T-cell (primary cell): ENCODE results near the gene ARHGAP20. TPM values are rescaled to one million over a fixed set of nuclear protein-coding genes. Genes with fewer than 3 reads are reported as not detected.

Experiments
- ATAC-seq, 4 experiments: fragments of 200-7000 bp in 3 of 4; fragments of 150-1000 bp in 1 of 4; cut with Tn5 transposase; replicated peaks in 1 of 4; 1 replicate in 3 of 4; 2 replicates in 1 of 4; pipeline ENCODE4 v1.10.0; 2021; ENCODE audit warnings: moderate library complexity in 3 of 4, mild to moderate bottlenecking in 2 of 4, moderate number of reproducible peaks in 1 of 4
- CTCF ChIA-PET, 2 donors: fragments of 300-600 bp; sonication (Branson Sonifier 250); formaldehyde crosslinking; loops; one replicate each; lab custom pipeline; 2022; ENCODE audit warnings: antibody characterized with exemption in 2 of 2; lab: Charles Lee
- POLR2A ChIA-PET, 2 donors: fragments of 300-600 bp; sonication (Branson Sonifier 250); formaldehyde crosslinking; loops; one replicate each; lab custom pipeline; 2022; ENCODE audit warnings: antibody characterized with exemption in 2 of 2; lab: Charles Lee
- DNase-seq, 35 experiments: peaks; one replicate each; pipeline versions ENCODE4 v3.0.0 to v3.0.0-alpha.2; 2013 to 2023
- H3K27ac ChIP-seq: one replicate; pipeline ENCODE4 v1.5.1; 2013; ENCODE audit warnings: low read length
- H3K27me3 ChIP-seq, 2 experiments: replicated peaks in 1 of 2; 1 replicate in 1 of 2; 2 replicates in 1 of 2; pipeline versions ENCODE4 v1.6.1 to v1.7.0; 2013; ENCODE audit warnings: low read length in 1 of 2, mixed read lengths in 1 of 2; ENCODE audit not compliant: control insufficient read depth in 2 of 2, insufficient read depth in 2 of 2; ENCODE audit errors: extremely low read depth in 1 of 2
- H3K36me3 ChIP-seq, 2 donors: 1 replicate in 1 of 2; 2 replicates in 1 of 2; pipeline versions ENCODE4 v1.6.1 to v1.7.0; 2013; ENCODE audit warnings: low read length in 1 of 2; ENCODE audit not compliant: control insufficient read depth in 2 of 2, insufficient read depth in 1 of 2; ENCODE audit errors: extremely low read depth in 1 of 2
- H3K4me1 ChIP-seq, 2 experiments: 1 replicate in 1 of 2; 2 replicates in 1 of 2; pipeline versions ENCODE4 v1.6.1 to v1.7.0; 2013; ENCODE audit warnings: low read length in 2 of 2, mixed read lengths in 1 of 2; ENCODE audit not compliant: insufficient read depth in 2 of 2, control insufficient read depth in 1 of 2; ENCODE audit errors: extremely low read depth in 1 of 2
- H3K4me3 ChIP-seq, 2 donors: 1 replicate in 1 of 2; 2 replicates in 1 of 2; pipeline versions ENCODE4 v1.5.1 to v1.7.0; 2013; ENCODE audit warnings: mild to moderate bottlenecking in 2 of 2, low read length in 1 of 2, moderate library complexity in 1 of 2; ENCODE audit not compliant: control insufficient read depth in 1 of 2; ENCODE audit errors: extremely low read depth in 1 of 2
- H3K9me3 ChIP-seq: 2 replicates; pipeline ENCODE4 v1.7.0; 2013
- H3K27ac Mint-ChIP-seq, 2 donors: one replicate each; pipeline ENCODE4 v1.8.0; 2020 to 2021; ENCODE audit warnings: mild to moderate bottlenecking in 2 of 2, mixed read lengths in 2 of 2
- H3K27me3 Mint-ChIP-seq, 2 donors: one replicate each; pipeline ENCODE4 v1.8.0; 2021 to 2022; ENCODE audit warnings: mixed read lengths in 2 of 2
- H3K36me3 Mint-ChIP-seq: one replicate; pipeline ENCODE4 v1.8.0; 2021; ENCODE audit warnings: mixed read lengths
- H3K4me1 Mint-ChIP-seq, 3 donors: one replicate each; pipeline ENCODE4 v1.8.0; 2020 to 2022; ENCODE audit warnings: mixed read lengths in 3 of 3, mild to moderate bottlenecking in 1 of 3
- H3K4me3 Mint-ChIP-seq, 3 donors: one replicate each; pipeline ENCODE4 v1.8.0; 2020 to 2022; ENCODE audit warnings: mild to moderate bottlenecking in 3 of 3, mixed read lengths in 3 of 3, moderate library complexity in 3 of 3
- H3K9me3 Mint-ChIP-seq, 3 donors: one replicate each; pipeline ENCODE4 v1.8.0; 2020 to 2022; ENCODE audit warnings: mixed read lengths in 3 of 3
- WGBS: methylation state at CpG from one replicate; pipeline ENCODE4 v1.1.5; 2013; ENCODE audit warnings: missing lambda C conversion rate; ENCODE audit not compliant: insufficient coverage; 5-methylcytosine and 5-hydroxymethylcytosine counted together
- total RNA-seq, 35 experiments: library from RNA in 6 of 35; stranded (reverse) in 6 of 35; fragments of 120-200 nt in 1 of 35; gene quantifications; one replicate each; pipeline versions ENCODE4 v1.2.1 to v1.2.4 and lab custom pipeline; 2013 to 2026

ARHGAP20 gene
- total RNA-seq, 5 donors from 2014 or later (not counting 1 experiment from before 2014, with no cell fraction given), result 0.03 to 0.09 (median 0.07) TPM; not detected in 2

DNA sequence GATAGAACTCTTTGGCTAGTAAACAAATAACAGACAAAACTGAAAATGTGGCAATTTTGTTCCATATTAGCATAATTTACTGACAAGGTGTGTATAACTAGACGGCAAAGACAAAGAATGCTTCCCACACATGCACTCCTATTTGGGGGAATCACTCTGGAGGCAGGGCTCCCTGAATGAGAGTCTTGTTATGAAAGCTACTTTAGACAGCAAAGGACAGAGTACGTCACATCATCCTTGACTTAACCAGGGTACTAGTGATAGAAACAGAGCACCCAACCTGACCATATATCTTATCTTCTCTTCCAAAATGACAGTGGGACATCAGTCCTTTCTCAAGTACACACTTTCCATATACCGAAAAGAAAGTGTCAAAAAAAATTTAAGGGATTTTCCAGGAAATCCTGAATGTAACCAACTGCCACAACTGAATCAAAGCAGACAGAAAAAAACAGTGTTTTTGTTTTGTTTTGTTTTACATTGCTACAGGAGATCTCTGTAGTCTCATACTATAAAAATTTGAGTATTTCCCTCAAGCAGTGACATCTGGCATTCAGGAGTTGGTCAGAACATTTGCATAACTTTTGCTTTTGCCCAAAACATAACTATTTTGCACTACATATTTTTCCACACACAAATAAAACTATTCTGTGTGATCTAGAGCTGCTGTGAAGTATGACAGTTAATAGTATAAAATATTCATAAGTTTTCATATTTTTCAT, 98.9 kb downstream of the ARHGAP20 start:
- CTCF ChIA-PET, result no interaction called here
- Histone ChIP-seq H3K36me3 (no peaks in the 10 kb centered on the region), H3K27me3 (no peaks in the 10 kb centered on the region), H3K9me3 (no peaks in the 10 kb centered on the region), H3K27ac (no peak overlapping the region), H3K4me1 (no peaks in the 10 kb centered on the region), H3K4me3 (no peak overlapping the region)
- Mint-ChIP-seq H3K4me3 (no peak overlapping the region), H3K27ac (no peak overlapping the region), H3K27me3 (peaks cover 0 to 3% of the 10 kb centered on the region in 2 donors), H3K4me1 (no peaks in the 10 kb centered on the region), H3K9me3 (no peaks in the 10 kb centered on the region), H3K36me3 (no peaks in the 10 kb centered on the region)
- WGBS, result 80% methylated on average over 1 of the region's 3 CpGs
- DNase-seq (no peak), ATAC-seq (no peak)
- POLR2A ChIA-PET, result no interaction called here

DNA sequence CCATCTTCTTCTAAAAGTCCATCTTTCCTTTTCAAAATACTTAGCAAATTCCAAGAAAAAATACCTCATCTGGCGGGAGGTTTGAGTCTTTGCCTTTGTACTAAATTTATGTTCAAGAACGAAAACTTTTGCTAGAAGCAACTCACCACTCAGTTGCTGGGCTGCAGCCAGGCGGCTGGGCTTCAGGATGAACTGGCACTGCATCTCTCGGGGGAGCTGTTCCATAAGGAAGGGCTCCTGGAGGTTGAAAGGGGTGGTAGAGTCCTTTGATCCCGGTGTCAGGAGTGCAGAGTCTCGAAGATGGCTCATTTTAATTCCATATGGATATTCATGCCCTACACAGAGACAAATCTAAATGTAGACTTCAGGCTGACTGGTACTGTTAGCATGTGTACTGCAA, 105.8 kb downstream of the ARHGAP20 start:
- POLR2A ChIA-PET, result no interaction called here

DNA sequence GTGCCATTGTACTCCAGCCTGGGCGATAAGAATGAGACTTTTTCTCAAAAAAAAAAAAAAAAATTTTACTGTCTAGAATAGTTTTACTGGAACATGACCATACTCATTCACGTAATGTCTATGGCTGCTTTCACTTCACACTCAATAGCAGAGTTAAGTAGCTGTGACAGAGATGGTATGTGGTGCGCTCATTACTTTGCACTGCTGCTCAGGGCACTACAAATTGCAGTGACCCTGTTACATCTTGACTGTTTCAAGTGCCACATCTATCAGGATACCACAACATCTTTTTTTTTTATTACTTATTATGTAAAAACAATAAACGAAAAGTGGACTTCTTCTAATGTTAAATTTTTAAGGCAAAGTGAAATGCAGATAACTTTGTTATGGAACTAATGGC, 110.3 kb downstream of the ARHGAP20 start:
- Mint-ChIP-seq H3K9me3 (peaks cover 0 to 2% (median 0%) of the 10 kb centered on the region in 3 donors), H3K4me3 (no peak overlapping the region), H3K27ac (no peak overlapping the region), H3K36me3 (no peaks in the 10 kb centered on the region), H3K4me1 (no peaks in the 10 kb centered on the region), H3K27me3 (peaks cover 0 to 7% of the 10 kb centered on the region in 2 donors)
- Histone ChIP-seq H3K27ac (no peak overlapping the region), H3K9me3 (no peaks in the 10 kb centered on the region), H3K36me3 (no peaks in the 10 kb centered on the region), H3K27me3 (peaks cover 0 to 3% of the 10 kb centered on the region in 2 experiments), H3K4me3 (no peak overlapping the region), H3K4me1 (no peaks in the 10 kb centered on the region)
- ChIA-PET CTCF (no interaction called here), POLR2A (no interaction called here)
- no peak for DNase-seq
- ATAC-seq, result no peak
- no CpG with 5 or more reads among the region's 4 CpGs for WGBS

More for the DNA sequence above, 105.8 kb downstream of the ARHGAP20 start:
- Histone ChIP-seq H3K4me1 (no peaks in the 10 kb centered on the region), H3K27me3 (peaks cover 0 to 3% of the 10 kb centered on the region in 2 experiments), H3K4me3 (no peak overlapping the region), H3K27ac (no peak overlapping the region), H3K9me3 (no peaks in the 10 kb centered on the region), H3K36me3 (no peaks in the 10 kb centered on the region)
- H3K4me1 Mint-ChIP-seq, result no peaks in the 10 kb centered on the region
- CTCF ChIA-PET, result no interaction called here
- ATAC-seq, result no peak
- H3K27ac Mint-ChIP-seq, result no peak overlapping the region
- no peaks in the 10 kb centered on the region for H3K36me3 Mint-ChIP-seq
- H3K4me3 Mint-ChIP-seq, result no peak overlapping the region
- no peaks in the 10 kb centered on the region for H3K9me3 Mint-ChIP-seq
- no peak for DNase-seq
- 49% methylated on average over 3 of the region's 6 CpGs for WGBS
- H3K27me3 Mint-ChIP-seq, result peaks cover 0 to 10% of the 10 kb centered on the region in 2 donors

DNA sequence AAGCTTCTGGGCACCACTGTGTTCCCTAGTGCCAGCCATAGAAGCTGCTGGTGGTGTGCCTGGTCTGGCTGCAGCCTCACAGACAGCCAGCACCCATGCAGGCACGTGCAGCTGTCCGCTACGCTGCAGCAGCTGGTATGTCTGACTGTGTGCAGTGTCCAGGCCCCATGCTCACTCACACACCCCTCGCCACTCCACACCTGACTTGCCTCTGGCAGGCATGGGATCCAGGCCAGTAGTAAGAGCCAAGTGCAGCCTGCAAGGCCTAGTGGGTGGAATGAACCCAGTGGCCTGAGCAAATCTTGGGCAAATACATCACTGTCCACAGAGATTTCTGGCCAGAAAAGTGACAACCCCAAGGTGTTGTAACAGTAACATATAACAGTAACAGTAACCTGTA, 111.9 kb downstream of the ARHGAP20 start:
- WGBS, result 67% methylated on average over 2 of the region's 4 CpGs
- POLR2A ChIA-PET, result interaction anchor here in 1 of 2 donors (0.6 kb wide), 2 partner anchors 40 to 892 kb away, joined by 3 read pairs; no protein-coding TSS in a partner anchor

DNA sequence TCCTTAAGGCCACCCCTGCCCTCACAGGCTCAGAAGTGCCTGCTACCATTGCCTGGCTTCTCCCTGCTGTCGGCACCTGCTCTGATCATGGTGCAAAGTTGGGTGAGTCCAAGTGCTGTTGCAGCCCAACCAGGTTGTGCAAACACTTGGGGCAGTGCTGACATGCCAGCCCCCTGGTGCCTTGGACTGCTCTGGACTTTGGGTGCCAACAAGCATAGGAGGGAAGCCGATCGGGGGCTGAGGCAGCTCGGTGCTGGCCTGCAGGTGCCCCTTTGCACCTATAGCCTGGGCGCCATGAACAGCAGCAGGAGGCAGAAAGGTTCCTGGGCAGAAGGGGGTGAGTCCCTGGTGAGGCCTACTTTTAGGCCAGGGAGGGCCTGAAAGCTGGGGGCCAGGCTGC, 113.0 kb downstream of the ARHGAP20 start:
- DNase-seq, result no peak
- no peak for ATAC-seq
- Histone ChIP-seq H3K4me1 (no peaks in the 10 kb centered on the region), H3K9me3 (no peaks in the 10 kb centered on the region), H3K27me3 (no peaks in the 10 kb centered on the region), H3K36me3 (no peaks in the 10 kb centered on the region), H3K4me3 (no peak overlapping the region), H3K27ac (no peak overlapping the region)
- CTCF ChIA-PET, result no interaction called here
- Mint-ChIP-seq H3K9me3 (peaks cover 0 to 4% (median 3%) of the 10 kb centered on the region in 3 donors), H3K4me3 (no peak overlapping the region), H3K27ac (no peak overlapping the region), H3K4me1 (no peaks in the 10 kb centered on the region), H3K27me3 (peaks cover 0 to 3% of the 10 kb centered on the region in 2 donors), H3K36me3 (no peaks in the 10 kb centered on the region)
- POLR2A ChIA-PET, result no interaction called here
- WGBS, result 84% methylated on average over 2 of the region's 5 CpGs

More for the DNA sequence above, 111.9 kb downstream of the ARHGAP20 start:
- Histone ChIP-seq H3K27me3 (no peaks in the 10 kb centered on the region), H3K36me3 (no peaks in the 10 kb centered on the region), H3K27ac (no peak overlapping the region), H3K9me3 (no peaks in the 10 kb centered on the region), H3K4me1 (no peaks in the 10 kb centered on the region), H3K4me3 (no peak overlapping the region)
- peaks cover 0 to 2% (median 0%) of the 10 kb centered on the region in 3 donors for H3K9me3 Mint-ChIP-seq
- H3K4me3 Mint-ChIP-seq, result no peak overlapping the region
- H3K4me1 Mint-ChIP-seq, result no peaks in the 10 kb centered on the region
- no peaks in the 10 kb centered on the region for H3K36me3 Mint-ChIP-seq
- CTCF ChIA-PET, result no interaction called here
- ATAC-seq, result no peak
- H3K27me3 Mint-ChIP-seq, result peaks cover 0 to 4% of the 10 kb centered on the region in 2 donors
- no peak overlapping the region for H3K27ac Mint-ChIP-seq
- no peak for DNase-seq

DNA sequence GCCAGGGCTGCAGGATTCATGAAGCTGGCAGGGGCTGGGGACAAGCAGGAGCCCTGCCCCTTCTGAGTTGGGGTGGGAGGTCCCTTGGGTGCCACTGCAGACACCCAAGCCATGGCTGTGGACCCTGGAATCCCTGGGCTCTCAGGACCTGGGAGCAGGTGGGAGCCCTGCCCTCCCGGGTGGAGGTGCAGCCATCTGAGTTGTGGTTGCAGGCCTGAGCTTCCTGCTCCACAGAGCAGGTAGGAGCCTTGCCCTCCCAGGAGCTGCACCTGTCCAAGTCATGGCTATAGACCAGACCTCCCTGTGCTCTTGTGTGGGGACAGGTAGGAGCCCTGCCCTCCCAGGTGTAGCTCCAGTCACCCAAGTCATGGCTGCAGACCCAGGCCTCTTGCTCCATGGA, 113.5 kb downstream of the ARHGAP20 start:
- DNase-seq (no peak), ATAC-seq (no peak)
- Histone ChIP-seq H3K9me3 (no peaks in the 10 kb centered on the region), H3K27me3 (no peaks in the 10 kb centered on the region), H3K4me3 (no peak overlapping the region), H3K27ac (no peak overlapping the region), H3K36me3 (no peaks in the 10 kb centered on the region), H3K4me1 (no peaks in the 10 kb centered on the region)
- H3K4me3 Mint-ChIP-seq, result no peak overlapping the region
- ChIA-PET POLR2A (no interaction called here), CTCF (no interaction called here)
- no peaks in the 10 kb centered on the region for H3K4me1 Mint-ChIP-seq
- no peaks in the 10 kb centered on the region for H3K36me3 Mint-ChIP-seq
- H3K27me3 Mint-ChIP-seq, result peaks cover 0 to 4% of the 10 kb centered on the region in 2 donors
- no peak overlapping the region for H3K27ac Mint-ChIP-seq
- WGBS, result 100% methylated on average over 1 of the region's 1 CpG
- H3K9me3 Mint-ChIP-seq, result peaks cover 0 to 4% (median 3%) of the 10 kb centered on the region in 3 donors
